ENCODE measurements around the gene GRM8.

Gene GRM8

DNA sequence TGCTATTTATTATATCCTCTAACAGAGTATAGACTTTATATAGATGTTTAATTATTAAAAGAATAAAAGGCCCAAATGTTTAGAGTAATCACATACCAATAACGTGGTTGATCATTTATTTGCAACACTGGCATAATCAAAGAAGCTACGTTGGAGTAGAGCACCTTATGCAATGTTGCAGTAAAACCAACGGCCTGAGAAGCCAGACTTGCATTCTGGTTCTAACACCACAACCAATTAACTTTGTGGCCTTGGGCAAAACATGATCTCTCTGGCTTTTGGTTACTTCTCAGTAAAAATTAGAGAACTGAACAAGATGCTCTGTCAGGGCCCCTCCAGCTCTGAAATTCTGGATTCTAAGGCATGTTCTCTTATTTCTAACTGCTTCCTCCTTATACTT is 476.2 kb downstream of the GRM8 start:
- TF ChIP-seq CTCF (IDR thresholded peaks at IDR 0.05; ENCODE audit: borderline replicate concordance, control extremely low read depth, extremely low read depth, insufficient read depth, missing control alignments): no peak
- in situ Hi-C loops (cut with MboI; ENCODE audit: low sequenced_read_pairs, unreplicated experiment): no loop called here
- no peak for DNase-seq (ENCODE audit: low spot score)

DNA sequence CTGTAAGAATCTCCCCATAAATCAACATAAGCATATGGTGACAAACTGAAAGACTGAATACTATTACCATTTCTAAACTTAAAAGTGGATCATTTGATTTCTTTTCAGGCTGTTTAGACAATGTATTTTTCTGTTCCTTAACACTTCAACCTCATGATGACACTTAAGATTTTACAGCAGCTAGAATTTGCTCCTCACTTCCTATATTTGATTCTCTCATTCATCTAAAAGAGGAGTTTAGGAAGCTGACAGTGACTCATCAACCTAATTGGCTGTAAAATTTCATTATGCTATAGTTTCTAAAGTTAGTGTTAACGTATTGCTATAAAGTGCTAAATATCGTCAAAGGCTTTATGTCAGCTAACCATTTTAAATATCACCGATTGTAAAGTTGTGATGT is 478.7 kb downstream of the GRM8 start:
- no peak for TF ChIP-seq CTCF (IDR thresholded peaks at IDR 0.05; ENCODE audit: borderline replicate concordance, control extremely low read depth, extremely low read depth, insufficient read depth, missing control alignments)
- in situ Hi-C loops (cut with MboI; ENCODE audit: low sequenced_read_pairs, unreplicated experiment): no loop called here
- DNase-seq (ENCODE audit: low spot score): no peak

DNA sequence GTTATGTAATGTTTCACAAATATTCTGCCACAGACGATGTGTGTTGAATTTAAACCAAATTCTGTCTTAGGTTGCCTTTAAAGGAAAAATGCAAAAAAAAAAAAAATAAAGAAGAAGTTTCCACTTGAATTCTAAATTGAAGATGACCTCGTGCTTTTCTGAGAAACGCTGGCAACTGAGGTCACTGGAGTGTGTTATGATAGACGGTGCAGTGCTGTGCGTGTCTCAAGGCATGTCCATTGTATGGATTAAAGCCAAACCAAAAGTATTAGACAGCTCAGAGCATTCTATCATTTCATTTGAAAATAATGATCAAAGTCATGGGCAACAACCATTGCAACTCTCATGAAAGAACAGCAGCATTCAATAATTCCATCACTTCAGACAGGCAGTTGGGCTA is 483.9 kb downstream of the GRM8 start:
- in situ Hi-C loops (cut with MboI; ENCODE audit: low sequenced_read_pairs, unreplicated experiment): no loop called here
- DNase-seq (ENCODE audit: low spot score): no peak
- TF ChIP-seq CTCF (IDR thresholded peaks at IDR 0.05; ENCODE audit: borderline replicate concordance, control extremely low read depth, extremely low read depth, insufficient read depth, missing control alignments): no peak

DNA sequence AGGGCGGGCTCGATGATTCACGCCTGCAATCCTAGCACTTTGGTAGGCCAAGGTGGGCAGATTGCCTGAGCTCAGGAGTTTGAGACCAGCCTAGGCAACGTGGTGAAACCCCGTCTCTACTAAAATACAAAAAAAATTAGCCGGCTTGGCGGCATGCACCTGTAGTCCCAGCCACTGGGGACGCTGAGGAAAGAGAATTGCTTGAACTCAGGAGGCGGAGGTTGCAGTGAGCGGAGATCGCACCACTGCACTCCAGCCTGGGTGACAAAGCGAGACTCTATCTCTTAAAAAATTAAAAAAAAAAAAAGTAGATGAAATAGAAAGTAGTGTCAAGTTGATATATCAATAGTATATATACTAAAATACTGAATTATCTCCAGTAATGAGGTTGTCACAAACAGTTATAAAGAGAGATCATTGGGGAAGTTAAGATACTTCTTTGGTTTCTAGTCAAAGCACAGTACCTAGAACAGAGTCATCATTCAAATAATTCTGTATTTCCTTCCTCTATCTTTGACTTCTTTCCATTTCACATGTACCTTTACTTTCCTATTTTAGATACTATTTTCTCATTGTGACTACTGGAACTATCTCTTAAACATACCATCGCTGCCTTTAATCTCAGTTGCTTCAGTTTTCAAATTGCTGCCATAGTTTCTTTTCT is 491.7 kb downstream of the GRM8 start:
- in situ Hi-C loops (cut with MboI; ENCODE audit: low sequenced_read_pairs, unreplicated experiment): no loop called here
- no peak for TF ChIP-seq CTCF (IDR thresholded peaks at IDR 0.05; ENCODE audit: borderline replicate concordance, control extremely low read depth, extremely low read depth, insufficient read depth, missing control alignments)

DNA sequence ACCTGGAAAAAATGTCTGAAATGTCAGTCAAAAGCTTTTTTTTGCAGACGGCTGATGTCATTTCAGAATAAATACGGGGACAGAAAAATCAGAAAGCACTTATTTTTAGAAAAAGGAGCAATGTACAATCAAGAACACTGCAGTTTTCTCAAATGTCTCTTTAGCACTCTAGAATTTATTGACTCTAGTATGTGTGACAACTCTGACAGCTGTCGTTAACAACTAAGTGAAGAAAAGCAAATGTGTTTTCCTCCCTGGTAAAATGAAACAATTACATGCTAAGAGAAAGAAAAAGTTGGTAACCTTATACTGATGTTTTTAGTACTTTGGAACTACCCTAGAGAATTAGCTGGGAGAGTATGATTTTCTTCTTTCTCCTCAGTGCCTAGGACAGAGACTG is 497.4 kb downstream of the GRM8 start:
- TF ChIP-seq CTCF (IDR thresholded peaks at IDR 0.05; ENCODE audit: borderline replicate concordance, control extremely low read depth, extremely low read depth, insufficient read depth, missing control alignments): no peak
- DNase-seq (ENCODE audit: low spot score): no peak
- in situ Hi-C loops (cut with MboI; ENCODE audit: low sequenced_read_pairs, unreplicated experiment): no loop called here

More for the DNA sequence above, 491.7 kb downstream of the GRM8 start:
- DNase-seq (ENCODE audit: low spot score): no peak

- DNase-seq (ENCODE audit: low spot score): no peak
- in situ Hi-C loops (cut with MboI; ENCODE audit: low sequenced_read_pairs, unreplicated experiment): no loop called here
- no peak for TF ChIP-seq CTCF (IDR thresholded peaks at IDR 0.05; ENCODE audit: borderline replicate concordance, control extremely low read depth, extremely low read depth, insufficient read depth, missing control alignments)
These were observed 502.4 kb downstream of the GRM8 start for GRCh38 chr7:126750207-126750911.

Data from GM13976 (cell line).